GM19239 (cell line): ENCODE measurements around the gene ACKR4.
"Not testable (repeated sequence)": the region's sequence is repeated elsewhere in the genome, so short reads cannot be mapped to it uniquely, and the experiment has no call there.

Source experiments
- DNase-seq: peaks from one replicate; pipeline ENCODE4 v3.0.0; 2011; ENCODE audit warnings: low spot score; ENCODE audit not compliant: insufficient read length
- FAIRE-seq: peaks from 2 replicates; lab custom pipeline; 2011; peaks lifted over from hg19 to GRCh38; lab: Jason Lieb, UNC

The ACKR4 gene

DNA sequence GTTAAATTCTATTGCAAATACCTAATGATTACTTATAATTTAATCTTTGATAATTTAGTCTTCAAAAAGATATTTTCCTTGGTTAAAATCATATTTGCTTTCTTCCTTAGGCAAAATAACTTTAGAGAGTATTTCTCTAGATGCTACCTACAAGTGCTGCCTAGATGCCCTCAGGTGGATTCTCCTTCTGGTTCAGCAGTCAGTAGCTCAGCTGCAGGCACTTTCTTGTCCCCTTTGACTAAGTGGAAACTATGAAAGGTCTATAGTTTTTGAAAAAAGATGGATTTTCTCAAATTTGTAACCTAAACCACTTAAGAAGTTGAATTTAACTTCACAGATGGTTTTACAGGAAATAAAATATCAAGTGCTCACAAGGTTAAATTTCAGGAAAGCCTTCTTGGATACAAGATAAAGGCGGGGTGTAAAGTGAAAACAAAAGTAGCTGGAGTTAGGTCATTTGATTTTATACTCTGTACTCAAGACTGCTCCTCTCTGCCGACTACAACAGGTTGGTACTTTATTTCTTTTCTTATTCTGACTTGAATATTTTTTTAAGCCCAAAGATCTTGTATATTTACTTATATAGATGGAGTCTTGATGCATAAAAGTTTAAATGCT, at the start of gene ACKR4:
Gene ACKR4 (plus strand): TSS at position 455 of the 618 bp plus-strand sequence. CDS start 3,128 bp downstream, outside the sequence.
- no peak for DNase-seq
- FAIRE-seq = no peak

DNA sequence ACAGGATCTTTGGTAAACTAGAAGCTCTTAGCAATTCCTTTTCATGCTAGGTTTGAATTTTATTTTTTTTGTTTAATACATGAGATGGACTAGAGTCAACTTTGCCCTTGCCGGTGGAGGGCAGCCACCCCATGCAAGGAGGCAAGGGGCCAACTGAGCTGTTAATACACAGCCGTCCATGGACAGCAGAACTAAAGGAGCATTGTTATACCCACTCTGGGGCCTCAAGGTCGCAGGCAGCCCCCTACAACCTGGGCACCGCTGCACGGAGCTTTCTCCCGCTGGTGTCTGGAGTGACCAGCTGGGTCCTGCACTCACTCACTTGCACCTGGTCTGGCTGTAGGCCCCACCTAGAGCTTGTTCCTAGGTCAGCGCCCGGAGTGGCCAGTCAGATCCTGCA, 47.9 kb upstream of the ACKR4 start:
- FAIRE-seq = no peak

DNA sequence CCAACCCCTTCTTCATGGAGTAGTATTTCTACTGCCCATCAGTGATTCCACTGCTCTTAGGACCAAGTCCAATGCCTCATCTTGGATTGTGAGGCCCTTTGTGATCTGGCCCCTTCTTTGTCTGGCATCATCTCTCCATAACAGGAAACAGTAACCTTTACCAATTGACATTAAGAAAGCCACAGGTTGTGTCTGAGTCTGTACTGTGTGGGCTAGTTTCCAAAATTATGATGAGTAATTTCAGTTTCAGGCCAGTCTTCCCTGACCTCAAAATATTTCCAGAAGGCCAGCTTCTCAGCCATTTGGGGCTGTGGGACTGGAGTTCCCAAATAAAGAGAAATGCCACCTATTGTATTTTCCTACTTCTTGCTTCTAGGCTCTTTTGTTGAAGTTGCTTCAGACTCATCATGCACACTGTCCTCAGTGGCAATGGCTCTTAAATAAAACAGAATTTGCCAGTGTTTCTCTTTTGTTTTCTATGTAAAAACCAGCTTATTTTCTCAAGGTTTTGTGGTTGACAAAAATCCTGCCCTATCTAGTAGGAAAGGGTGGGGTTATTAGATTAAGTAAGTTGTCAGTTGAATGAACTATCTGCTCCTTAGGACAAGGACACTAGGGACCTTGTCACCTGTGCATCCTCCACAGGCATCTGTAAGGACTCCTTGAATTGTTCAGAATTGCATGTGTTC, 47.0 kb upstream of the ACKR4 start:
- no peak for DNase-seq
- peak; percentile 78 for FAIRE-seq

More for the DNA sequence above, 47.9 kb upstream of the ACKR4 start:
- DNase-seq = no peak

DNA sequence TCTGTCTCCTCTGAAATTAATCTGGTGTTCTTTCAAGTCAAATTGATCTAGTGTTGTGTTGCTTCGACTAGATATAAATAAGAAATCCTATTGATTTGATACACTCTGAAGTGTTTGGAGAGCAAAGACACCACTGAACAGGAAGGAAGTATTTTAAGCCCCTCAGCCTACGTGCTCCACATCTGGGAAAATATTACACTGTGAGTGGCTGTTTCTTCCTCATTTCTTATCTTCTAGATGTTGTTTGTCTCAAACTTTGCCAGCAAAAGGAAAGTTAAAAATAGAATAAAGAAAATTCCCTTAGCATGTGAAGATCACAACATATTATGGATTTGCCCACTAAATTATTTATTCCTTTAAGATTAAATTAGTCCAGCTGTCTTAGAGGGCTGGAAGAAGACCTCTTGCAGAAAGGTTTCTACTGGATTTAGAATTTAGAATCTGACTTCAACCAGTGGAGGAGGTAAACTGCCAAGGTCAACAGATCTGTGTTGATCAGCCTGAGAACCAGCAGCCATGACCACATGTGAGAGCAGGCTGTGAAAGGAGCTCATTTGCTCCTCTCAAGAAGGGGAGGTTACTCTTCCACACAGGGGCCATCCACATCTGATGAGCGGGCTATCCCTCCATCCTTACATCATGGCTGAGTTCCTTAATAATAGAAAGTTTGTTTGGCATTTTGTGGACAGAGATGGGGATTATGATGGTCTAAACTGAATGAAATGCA, 46.3 kb upstream of the ACKR4 start:
- DNase-seq (no peak), FAIRE-seq (no peak)

DNA sequence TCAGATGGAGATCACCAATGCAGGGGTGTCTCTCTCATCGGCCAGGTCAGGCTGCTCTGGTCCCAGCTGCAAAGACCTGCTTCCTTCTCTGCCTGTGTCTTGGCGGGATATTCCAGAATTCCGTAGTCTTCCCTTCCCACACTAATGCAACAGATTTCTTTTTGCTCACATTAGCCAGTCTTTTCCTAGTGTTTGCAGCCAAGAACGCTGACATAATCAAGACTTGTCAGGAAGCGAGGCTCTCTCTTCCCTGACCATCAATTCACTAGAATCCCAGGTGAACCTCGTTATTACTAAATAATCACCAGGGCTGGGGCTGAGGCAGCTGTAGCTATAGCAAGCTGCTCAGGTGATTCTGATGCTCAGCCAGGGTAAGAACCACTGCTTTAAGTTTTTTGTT, 43.2 kb upstream of the ACKR4 start:
- DNase-seq = no peak
- no peak for FAIRE-seq

DNA sequence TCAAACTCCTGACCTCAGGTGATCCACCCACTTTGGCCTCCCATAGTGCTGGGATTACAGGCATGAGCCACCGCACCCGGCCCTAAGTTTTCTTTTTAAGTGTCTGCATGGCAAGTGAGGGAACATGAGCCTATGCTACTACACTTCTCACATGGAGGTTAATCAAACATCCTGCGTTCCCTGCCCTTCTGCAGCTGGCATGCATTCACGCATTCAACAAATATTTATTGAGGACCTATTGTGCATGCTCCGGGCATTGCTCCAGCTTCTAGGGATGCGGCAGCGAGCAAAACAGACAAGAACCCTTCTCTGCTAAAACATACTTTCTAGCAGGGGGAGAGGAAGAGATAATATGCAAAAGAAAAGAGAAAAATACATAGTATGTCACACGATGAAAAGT, 42.6 kb upstream of the ACKR4 start:
- DNase-seq (no peak), FAIRE-seq (no peak)

DNA sequence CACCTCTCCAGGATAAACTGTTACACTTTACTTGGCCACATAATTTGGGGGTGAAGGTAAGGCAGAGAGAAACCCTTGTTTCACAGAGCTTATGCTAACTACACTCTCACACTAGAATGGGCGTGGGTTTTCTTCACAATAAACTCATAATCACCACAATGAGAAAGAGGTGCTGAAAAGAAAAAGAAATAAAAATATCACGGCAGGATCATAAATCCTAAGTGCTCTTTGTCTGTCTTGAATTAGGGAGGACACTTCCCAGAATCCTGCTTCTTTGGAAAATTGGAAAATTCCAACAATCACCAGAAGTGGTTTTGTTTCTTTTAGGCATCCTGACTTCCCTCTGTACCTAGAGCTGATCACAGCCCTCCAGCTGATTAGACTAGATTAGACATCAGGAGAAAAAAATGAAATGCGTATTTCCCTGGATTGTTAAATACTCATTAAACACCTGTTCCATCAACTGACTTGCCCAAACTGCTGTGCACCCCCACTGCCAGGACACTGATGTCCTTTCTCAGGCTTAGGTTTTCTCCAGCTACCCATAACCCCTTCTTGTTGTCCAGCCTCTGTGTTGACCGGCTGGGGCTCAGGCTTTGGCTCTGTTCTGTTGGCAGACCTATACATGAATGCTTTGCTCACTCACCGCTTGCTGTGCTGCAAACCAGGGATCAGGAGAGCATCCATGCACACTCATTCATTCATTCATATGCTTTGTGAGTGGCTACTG, 41.6 kb upstream of the ACKR4 start:
- DNase-seq (no peak), FAIRE-seq (no peak)

DNA sequence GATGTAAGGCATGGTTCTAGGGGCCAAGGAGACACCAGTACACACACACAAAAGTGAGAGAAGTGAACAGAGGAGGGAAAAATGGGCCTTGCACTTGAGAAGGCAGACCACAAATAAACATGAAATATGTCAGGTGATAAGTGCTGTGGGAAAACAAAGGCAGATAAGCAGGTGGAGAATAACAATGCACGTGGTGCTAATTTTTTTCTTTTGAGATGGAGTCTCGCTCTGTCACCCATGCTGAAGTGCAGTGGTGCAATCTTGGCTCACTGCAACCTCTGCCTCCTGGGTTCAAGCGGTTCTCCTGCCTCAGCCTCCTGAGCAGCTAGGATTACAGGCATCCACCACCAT, 41.1 kb upstream of the ACKR4 start:
- not testable (repeated sequence) for FAIRE-seq, DNase-seq

DNA sequence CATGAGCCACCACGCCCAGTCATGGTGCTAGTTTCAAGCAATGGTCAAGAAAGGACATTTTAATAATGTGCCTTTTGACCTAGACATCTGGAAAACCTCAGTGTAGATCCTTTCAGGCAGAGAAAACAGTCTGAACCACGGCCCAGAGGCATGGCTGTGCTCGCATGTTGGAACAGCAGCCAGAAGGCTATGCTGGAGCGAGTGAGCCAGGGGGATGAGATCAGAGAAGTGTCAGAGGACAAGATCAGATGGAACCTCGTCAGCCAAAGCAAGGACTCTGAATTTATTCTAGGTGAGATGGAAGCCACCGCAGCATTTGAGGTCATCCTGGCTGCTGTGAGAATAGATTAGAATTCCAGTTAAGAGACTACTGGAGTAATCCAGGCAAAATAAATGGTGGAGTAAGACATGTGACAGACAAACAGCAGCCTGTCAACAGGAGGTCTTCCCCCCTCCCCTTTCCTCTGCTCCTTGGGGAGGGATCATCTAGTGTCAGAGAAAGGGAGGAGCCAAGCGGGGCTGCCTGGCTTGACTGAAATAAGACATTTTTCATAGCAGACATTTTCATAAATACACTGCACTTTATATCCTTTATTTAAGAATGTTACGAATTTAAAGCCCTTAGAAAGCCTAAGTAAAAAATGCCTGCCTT, 40.4 kb upstream of the ACKR4 start:
- FAIRE-seq = no peak

DNA sequence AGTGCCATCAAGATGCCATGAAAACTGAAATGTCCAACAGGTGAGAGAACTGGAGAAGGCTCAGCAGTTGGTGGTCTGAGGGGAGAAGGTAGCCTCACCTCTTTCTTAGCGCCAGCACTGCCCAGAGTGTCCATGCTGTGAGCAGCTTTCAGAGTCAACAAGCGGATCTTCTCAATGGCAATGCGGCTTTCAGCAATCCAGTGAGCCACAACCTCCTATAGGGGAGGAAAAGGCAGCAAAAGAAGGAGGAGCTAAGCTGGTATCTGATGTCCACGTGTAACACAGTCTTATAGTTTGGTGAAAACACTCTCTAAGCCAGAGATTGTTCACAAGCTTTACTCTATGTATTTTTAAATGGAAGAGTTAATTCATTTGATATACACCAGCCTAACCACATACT, 36.1 kb upstream of the ACKR4 start:
- FAIRE-seq (no peak), DNase-seq (no peak)

More for the DNA sequence above, 40.4 kb upstream of the ACKR4 start:
- DNase-seq = no peak

DNA sequence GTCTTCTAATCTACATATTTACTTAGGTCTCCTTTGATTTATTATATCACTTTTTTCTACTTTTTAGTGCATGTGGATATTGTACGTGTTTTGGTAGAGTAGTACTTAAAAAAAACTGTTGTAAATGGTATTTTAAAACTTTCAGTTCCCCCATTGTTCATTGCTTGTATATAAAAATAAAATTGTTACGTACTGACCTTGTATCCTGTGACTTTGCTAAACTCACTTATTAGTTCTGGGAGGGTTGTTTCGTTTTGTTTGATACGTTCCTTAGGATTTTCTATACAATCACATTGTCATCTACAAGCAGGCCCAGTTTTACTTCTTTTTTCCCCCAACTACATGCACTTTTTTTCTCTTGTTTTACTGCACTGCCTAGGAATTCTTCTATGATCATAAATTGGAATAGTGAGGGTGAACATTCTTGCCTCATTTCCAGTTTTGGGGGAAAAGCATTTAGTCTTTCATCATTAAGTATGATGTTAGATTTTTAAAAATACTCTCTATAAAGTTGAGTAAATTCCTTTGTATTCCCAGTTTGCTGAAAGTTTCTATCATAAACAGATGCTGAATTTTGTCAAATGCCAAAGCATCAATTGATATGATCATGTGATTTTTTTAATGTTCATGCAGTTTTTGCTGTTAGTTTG, 33.5 kb upstream of the ACKR4 start:
- DNase-seq (no peak), FAIRE-seq (peak; percentile 52)

DNA sequence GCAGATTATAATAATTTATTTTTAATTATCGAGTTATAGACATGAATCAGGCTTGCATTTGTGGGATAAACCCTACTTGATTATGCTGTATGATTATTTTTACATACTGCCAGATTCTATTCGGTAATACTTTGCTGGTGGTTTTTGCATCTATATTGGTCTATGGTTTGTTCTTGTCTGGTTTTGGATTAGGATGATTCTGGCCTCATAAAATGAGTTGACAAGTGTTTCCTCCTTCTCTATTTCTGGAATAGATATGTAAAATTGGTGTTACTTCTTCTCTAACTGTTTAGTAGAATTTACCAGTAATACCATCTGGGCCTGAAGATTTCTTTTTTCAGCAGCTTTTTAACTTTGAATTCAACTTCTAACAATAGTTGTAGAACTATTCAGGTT, 33.0 kb upstream of the ACKR4 start:
- DNase-seq (no peak), FAIRE-seq (no peak)

DNA sequence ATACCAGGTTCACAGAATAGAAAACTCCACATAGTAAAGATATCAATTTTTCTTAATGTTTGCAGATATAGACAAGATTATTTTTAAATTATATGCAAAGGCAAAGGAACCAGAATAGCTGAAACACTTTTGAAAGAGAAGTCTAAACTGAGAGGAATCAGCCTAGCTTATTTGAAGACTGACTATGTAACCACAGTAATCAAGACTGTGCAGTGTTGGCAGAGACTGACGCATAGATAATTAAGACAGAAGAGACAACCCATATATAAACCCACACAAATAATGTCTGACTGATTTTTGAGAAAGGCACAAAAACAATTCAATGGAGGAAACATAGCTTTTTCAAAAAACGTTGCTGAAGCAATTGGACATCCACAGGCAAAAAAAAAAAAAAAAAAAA, 28.6 kb upstream of the ACKR4 start:
- DNase-seq (no peak), FAIRE-seq (no peak)

DNA sequence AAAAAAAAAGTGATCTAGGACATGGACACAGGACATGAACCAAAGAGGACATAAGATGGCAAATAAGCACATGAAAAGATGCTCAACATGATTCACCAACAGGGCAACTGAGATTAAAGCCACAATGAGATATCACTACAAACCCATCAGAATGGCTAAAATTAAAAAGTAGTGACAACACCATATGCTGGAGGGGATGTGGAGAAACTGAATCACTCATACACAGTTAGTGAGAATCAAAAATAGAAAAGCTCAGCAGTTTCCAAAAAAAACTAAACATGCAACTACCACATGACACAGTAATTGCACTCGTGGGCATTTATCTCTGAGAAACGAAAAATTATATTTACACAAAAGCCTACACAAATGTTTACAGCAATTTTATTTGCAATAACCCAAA, 27.9 kb upstream of the ACKR4 start:
- DNase-seq (no peak), FAIRE-seq (no peak)

DNA sequence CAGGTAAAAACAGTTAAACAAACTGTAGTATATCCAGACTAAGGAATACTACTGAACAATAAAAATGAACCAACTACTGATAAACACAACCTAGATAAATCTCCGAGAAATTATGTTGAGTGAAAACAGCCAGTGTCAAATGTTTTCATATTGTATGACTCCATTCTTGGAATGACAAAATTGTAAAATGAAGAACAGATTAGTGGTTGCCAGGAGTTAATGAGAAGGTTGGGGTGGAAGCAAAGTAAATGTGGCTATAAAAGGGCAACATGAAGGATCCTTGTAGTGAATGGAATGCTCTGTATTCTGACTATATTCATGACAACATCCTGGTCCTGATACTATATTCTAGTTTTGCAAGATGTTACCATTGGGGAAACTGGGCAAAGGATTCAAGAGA, 27.5 kb upstream of the ACKR4 start:
- DNase-seq (no peak), FAIRE-seq (no peak)

DNA sequence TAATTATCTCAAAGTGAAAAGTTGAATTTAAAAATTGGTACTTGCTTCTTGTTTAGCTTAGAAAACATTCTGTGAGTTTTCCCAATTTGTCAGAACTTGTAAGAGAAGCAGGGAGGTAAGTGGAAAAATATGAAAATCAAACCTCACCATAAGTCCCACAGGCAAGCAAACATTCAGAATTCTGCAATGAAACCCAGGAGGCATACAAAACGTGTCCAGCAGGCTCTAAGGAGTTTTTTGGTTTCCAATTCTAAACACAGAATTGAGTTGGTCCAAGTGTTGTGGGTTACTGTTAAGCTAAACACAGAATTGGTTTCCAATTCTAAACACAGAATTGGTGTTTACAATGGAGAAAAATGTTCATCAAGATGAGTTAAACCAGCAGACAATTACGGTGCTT, 27.1 kb upstream of the ACKR4 start:
- DNase-seq (no peak), FAIRE-seq (no peak)

DNA sequence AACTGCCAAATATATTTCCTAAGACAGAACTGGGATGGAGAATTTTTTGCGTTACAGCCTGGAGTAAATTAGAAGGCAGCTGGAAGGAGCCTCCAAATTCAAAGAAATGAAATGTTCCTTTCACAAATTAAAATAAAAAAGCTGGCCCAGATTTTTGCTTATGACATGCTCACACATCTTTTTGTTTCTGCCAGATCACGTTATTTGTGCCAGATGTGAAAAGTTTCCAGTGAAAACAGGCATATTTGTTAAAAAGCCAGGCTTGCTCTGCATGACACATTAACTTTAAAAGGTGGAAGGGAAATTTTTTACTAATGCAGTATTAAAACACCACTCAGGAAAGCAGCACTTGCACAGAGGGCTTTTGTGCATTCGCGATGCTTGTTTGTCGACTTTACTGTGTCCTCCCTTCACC, 23.3 kb upstream of the ACKR4 start:
- no peak for DNase-seq

DNA sequence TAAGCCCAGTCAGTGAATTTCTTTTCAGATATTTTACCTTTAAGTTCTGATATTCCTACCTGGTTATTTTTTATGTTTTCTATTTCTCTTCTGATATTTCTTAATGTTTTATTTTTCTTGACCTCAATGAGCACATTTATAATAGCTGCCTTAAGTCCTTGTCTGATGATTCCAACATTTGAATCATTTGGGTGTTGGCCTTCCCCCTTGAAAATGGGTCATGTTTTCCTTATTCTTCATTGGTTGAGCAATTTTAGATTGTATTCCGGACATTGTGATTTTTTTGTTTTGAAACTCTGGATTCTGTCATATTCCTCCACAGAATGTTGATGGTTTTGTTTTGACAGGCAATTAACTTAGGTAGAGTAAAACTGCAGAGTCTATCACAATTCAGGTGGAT, 9.7 kb upstream of the ACKR4 start:
- no peak for FAIRE-seq

More for the DNA sequence above, 23.3 kb upstream of the ACKR4 start:
- FAIRE-seq = no peak

DNA sequence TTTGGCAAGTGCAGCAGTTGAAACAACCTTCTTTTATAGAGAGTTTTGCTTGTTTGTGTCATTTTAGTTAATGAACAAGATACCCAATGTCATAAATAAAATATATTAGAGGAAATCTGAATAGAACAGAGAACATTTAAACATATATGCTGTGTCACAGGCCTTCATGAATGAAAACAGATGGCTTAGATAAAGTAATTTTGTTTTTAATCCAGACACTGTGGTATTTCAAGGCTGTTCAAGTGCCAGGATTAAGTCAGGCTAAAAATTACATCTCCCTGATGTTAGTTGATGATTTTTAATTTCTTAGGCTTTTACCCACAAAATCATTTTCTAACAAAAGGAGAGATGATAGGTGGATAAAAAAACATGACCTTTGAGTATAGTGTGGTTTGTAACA, 4.9 kb upstream of the ACKR4 start:
- no peak for DNase-seq
- no peak for FAIRE-seq

More for the DNA sequence above, 9.7 kb upstream of the ACKR4 start:
- DNase-seq = no peak
